NCI-H2227 treated with DMSO at 0.1 percent for 48 hours (cell line): ENCODE data around the gene ZC3H8.
"Not testable (repeated sequence)": the region's sequence is repeated elsewhere in the genome, so short reads cannot be mapped to it uniquely, and the experiment has no call there.

ENCODE experiments used
- DNase-seq: peaks from one replicate; lab custom pipeline; 2025; lab: John Stamatoyannopoulos, UW

ZC3H8 gene

DNA sequence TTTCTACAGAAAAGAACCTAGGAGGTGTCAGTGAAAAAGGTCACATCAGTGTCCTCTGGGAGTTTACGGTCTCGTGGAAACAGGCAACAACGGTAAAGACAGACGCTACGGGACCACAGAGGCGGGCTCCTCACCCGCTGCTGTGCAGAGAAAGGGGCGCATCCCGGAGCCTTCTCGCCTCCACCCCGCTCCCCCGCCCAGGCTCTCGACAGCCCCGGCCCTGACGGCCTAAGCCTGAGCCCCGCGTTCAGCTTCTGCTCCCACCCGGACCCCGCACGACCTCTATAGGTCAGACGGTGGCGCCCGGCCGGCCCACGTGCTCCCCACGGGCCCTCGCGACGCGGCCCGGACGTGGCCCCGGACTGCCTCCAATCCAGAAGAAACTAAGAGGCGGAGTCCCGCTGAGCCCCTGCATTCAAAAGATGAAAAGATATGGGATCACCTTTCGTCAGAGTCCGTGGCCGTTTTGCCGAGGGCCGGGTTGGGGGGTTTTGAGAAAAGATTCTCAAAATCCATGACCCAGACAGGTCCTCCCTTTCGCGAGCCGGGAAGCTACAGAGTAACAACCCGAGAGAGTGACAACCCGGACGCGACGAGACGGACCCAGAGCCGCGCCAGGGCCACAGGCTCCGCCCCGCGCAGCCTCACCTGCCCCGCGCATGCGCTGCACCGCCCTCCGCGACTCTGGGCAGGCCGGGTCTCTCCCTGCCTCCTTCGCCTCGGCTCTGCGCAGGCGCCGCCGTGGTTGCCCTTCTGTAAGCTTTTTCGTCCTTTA, at the start of gene ZC3H8:
Gene ZC3H8 (minus strand): TSS at position 577 of the 775 bp plus-strand sequence. CDS start 61 bp downstream, at position 516.
- DNase-seq: peak; percentile 96

- DNase-seq: no peak
Measured at GRCh38 chr2:112304298-112304941, 49.6 kb upstream of the ZC3H8 start.

GRCh38 chr2:112301973-112302372, 47.1 kb upstream of the ZC3H8 start:
- DNase-seq: no peak

- no peak for DNase-seq
Measured at GRCh38 chr2:112301171-112301584, 46.3 kb upstream of the ZC3H8 start.

- DNase-seq: no peak
Measured at GRCh38 chr2:112296407-112296806, 41.6 kb upstream of the ZC3H8 start.

GRCh38 chr2:112295407-112296078, 40.7 kb upstream of the ZC3H8 start:
- no peak for DNase-seq

GRCh38 chr2:112293636-112294401, 39.0 kb upstream of the ZC3H8 start:
- no peak for DNase-seq

DNA sequence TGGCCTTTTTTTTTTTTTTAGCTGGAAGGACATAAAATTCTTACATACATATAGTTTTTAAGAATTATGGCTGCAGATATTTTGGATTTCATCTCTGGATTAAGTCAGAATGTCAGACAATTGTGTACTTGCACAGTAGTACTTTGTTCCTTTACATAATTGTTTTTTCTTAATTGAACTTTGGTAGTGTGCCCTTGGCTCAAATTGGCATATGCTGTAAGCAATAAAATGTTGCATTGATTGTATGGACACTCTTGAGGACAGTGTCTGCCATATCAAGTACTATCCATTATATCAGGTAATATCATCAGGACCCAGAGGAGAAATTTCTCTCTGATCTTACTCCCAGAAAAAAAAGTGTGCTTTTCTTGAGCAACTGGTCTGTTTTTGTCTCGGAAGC, 35.8 kb upstream of the ZC3H8 start:
- DNase-seq: no peak

DNA sequence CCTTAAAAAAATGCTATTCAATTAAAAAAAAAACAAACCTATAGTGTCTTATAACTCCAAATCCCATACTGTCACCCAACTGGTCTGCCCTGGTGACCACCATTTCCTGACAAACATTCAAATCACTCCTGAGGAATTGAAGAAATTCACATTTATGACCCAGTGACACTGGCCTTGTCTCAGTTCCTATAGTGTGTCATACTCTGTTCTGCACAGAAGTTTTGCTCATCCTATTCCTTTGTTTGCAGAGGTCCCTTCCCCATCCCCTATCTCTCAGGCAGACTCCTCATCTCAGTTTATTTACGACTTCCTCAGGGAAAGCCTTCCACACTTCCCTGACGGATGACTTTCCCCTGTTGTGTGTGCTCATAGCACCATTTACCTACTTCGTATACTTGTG, 35.2 kb upstream of the ZC3H8 start:
- DNase-seq: no peak

- not testable (repeated sequence) for DNase-seq
Measured at GRCh38 chr2:112283535-112283934, 28.7 kb upstream of the ZC3H8 start.

- DNase-seq: not testable (repeated sequence)
Measured at GRCh38 chr2:112282066-112282465, 27.2 kb upstream of the ZC3H8 start.

DNA sequence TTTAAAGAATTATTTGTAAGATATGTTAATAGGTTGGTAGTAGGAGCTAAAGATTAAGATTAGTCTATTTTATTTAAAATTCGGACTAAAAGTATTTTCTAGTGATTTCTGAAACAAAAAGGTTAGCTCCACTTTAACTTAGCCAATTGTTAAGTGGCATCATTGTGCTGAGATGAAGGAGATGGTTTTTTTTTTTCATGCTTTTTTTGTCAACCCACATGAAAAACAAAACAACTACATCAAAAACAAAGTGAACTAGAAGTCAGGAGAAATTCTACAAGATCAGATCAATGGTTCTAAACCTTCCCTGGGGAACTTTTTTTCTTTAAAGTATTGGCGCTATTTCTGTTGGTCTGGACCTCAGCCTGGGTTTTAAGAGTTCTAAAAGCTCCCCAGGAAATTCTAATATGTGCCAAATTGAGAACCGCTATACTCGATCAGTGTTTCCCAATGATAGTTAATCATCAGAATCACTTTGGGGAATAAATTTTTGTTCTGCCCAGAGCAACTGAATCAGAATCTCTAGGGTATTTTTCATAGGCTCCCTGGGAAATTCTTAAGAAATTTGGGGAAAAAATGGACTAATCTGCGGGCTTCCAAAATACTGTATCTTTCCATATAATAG, 22.9 kb upstream of the ZC3H8 start:
- no peak for DNase-seq

DNA sequence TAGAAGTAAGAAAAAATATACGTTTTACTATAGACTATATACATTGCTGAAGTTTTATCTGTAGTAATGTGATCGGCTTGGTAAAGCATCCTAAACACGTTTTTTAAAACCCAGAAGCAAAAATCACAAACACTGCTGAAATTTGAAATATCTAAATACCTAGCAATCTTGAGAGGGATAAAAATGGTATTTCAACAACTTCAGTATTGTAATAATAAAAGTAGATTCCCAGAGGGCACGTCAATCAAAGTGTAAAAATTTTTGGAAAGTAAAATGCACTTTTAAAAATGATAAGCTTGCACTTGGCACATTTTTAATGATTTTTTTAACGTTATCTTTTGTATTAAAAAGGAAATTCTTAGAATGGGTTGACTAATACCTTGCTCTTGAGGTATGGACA, 22.1 kb upstream of the ZC3H8 start:
- DNase-seq: no peak

GRCh38 chr2:112275887-112276773, 21.3 kb upstream of the ZC3H8 start:
- DNase-seq: peak; percentile 85

GRCh38 chr2:112275311-112275886, 20.6 kb upstream of the ZC3H8 start, which contains the start of gene ZC3H6:
Gene ZC3H6 (plus strand): TSS chr2:112275597. CDS start chr2:112275995, 398 bp downstream.
- DNase-seq: peak; percentile 98

- DNase-seq: no peak
Measured at GRCh38 chr2:112273349-112273748, 18.5 kb upstream of the ZC3H8 start.

DNA sequence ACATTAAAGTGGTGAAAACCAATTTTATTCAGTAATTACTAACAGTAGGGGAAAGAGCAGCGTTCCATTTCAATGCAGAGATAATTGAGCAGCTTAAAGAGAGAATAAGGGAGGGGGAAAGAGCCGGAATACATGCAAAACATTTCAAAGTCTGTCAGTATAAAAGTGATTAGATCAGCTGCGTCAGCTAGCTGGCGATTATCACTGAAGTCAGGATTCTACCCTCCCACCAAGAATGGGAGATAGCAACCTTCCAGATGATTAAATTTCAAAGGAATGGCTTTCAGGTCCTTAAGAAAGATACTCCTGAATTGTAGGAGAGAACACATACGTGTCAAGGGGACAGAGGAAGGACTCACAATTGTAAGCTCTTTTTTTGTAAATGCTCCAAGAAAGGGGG, 17.8 kb upstream of the ZC3H8 start:
- DNase-seq: peak; percentile 65

GRCh38 chr2:112268547-112268946, 13.7 kb upstream of the ZC3H8 start:
- DNase-seq: no peak

GRCh38 chr2:112262876-112263275, 8.0 kb upstream of the ZC3H8 start:
- DNase-seq: no peak

DNA sequence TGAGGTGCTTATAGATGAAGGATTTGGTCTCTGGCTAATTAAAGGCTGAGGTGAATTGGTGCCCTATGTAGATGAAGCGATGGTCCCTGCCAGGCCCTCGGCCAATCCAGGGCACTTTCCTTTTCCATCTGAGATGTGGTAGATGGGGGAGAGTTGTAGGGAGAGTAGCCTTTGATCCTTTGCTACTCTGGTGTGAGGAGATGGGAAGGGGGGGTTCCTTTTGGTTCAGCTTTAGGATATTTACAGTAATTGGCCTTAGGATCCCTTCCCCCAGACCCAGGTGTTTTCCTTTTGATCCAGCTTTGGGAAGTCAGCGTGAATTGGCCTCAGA, 5.4 kb upstream of the ZC3H8 start:
- no peak for DNase-seq
